Effector memory CD4-positive, alpha-beta T cell (primary cell): ENCODE results near the gene PLXDC2.
"Not testable (repeated sequence)": the region's sequence is repeated elsewhere in the genome, so short reads cannot be mapped to it uniquely, and the experiment has no call there.

Experiments
- DNase-seq, 3 donors: peaks; one replicate each; pipeline ENCODE4 v3.0.0-alpha.2; 2020
- H3K27ac ChIP-seq: 2 replicates; pipeline ENCODE4 v1.7.0; 2013; ENCODE audit warnings: mild to moderate bottlenecking, low read length, moderate library complexity; ENCODE audit not compliant: insufficient read depth, poor library complexity, severe bottlenecking
- H3K27me3 ChIP-seq: replicated peaks from 2 replicates; pipeline ENCODE4 v1.7.0; 2013; ENCODE audit warnings: mild to moderate bottlenecking, low read length; ENCODE audit not compliant: insufficient read depth, control insufficient read depth, poor library complexity, severe bottlenecking
- H3K36me3 ChIP-seq: 2 replicates; pipeline ENCODE4 v1.7.0; 2013; ENCODE audit warnings: mild to moderate bottlenecking, low read length, moderate library complexity; ENCODE audit not compliant: control insufficient read depth, insufficient read depth
- H3K4me1 ChIP-seq: 2 replicates; pipeline ENCODE4 v1.7.0; 2013; ENCODE audit warnings: low read length, mild to moderate bottlenecking; ENCODE audit not compliant: control insufficient read depth, insufficient read depth, poor library complexity, severe bottlenecking
- H3K4me3 ChIP-seq: 2 replicates; pipeline ENCODE4 v1.7.0; 2013; ENCODE audit warnings: low read length, low read depth, mild to moderate bottlenecking; ENCODE audit not compliant: insufficient read depth, poor library complexity, severe bottlenecking
- H3K9me3 ChIP-seq: 2 replicates; pipeline ENCODE4 v1.7.0; 2013; ENCODE audit warnings: mild to moderate bottlenecking, low read length, moderate library complexity; ENCODE audit not compliant: control insufficient read depth

PLXDC2 gene

GRCh38 chr10:20185116-20185515 is 368.9 kb downstream of the PLXDC2 start:
- Histone ChIP-seq H3K9me3 (no peaks in the 10 kb centered on the region), H3K27me3 (no peaks in the 10 kb centered on the region), H3K4me3 (no peak overlapping the region), H3K27ac (no peak overlapping the region), H3K4me1 (no peaks in the 10 kb centered on the region), H3K36me3 (no peaks in the 10 kb centered on the region)
- no peak for DNase-seq

GRCh38 chr10:20191392-20191791 is 375.2 kb downstream of the PLXDC2 start:
- H3K4me3 ChIP-seq, DNase-seq, H3K4me1 ChIP-seq, H3K36me3 ChIP-seq, H3K27me3 ChIP-seq, H3K27ac ChIP-seq, H3K9me3 ChIP-seq: not testable (repeated sequence)

- H3K36me3 ChIP-seq, result no peaks in the 10 kb centered on the region
- DNase-seq, result no peak
- no peaks in the 10 kb centered on the region for H3K4me1 ChIP-seq
Measured at GRCh38 chr10:20195076-20195475, 378.8 kb downstream of the PLXDC2 start.

GRCh38 chr10:20200758-20201157 is 384.5 kb downstream of the PLXDC2 start:
- Histone ChIP-seq H3K27me3 (no peaks in the 10 kb centered on the region), H3K27ac (no peak overlapping the region), H3K9me3 (no peaks in the 10 kb centered on the region), H3K36me3 (no peaks in the 10 kb centered on the region), H3K4me3 (no peak overlapping the region), H3K4me1 (no peaks in the 10 kb centered on the region)
- no peak for DNase-seq

More at GRCh38 chr10:20195076-20195475, 378.8 kb downstream of the PLXDC2 start:
- Histone ChIP-seq H3K27me3 (no peaks in the 10 kb centered on the region), H3K9me3 (no peaks in the 10 kb centered on the region), H3K27ac (no peak overlapping the region), H3K4me3 (no peak overlapping the region)

GRCh38 chr10:20202337-20202736 is 386.1 kb downstream of the PLXDC2 start:
- H3K36me3 ChIP-seq, result no peaks in the 10 kb centered on the region
- no peaks in the 10 kb centered on the region for H3K9me3 ChIP-seq
- DNase-seq, result no peak
- no peaks in the 10 kb centered on the region for H3K27me3 ChIP-seq
- no peak overlapping the region for H3K4me3 ChIP-seq
- H3K4me1 ChIP-seq, result no peaks in the 10 kb centered on the region
- H3K27ac ChIP-seq, result no peak overlapping the region

- no peak for DNase-seq
- H3K4me3 ChIP-seq, result no peak overlapping the region
Measured at GRCh38 chr10:20207653-20208052, 391.4 kb downstream of the PLXDC2 start.

GRCh38 chr10:20209098-20209497 is 392.9 kb downstream of the PLXDC2 start:
- not testable (repeated sequence) for H3K27me3 ChIP-seq, H3K4me3 ChIP-seq, H3K9me3 ChIP-seq, H3K4me1 ChIP-seq, H3K27ac ChIP-seq, DNase-seq, H3K36me3 ChIP-seq

More at GRCh38 chr10:20207653-20208052, 391.4 kb downstream of the PLXDC2 start:
- Histone ChIP-seq H3K36me3 (no peaks in the 10 kb centered on the region), H3K9me3 (no peaks in the 10 kb centered on the region), H3K27me3 (no peaks in the 10 kb centered on the region), H3K4me1 (no peaks in the 10 kb centered on the region), H3K27ac (no peak overlapping the region)

- Histone ChIP-seq H3K4me3 (no peak overlapping the region), H3K9me3 (no peaks in the 10 kb centered on the region), H3K4me1 (no peaks in the 10 kb centered on the region), H3K27ac (no peak overlapping the region), H3K36me3 (no peaks in the 10 kb centered on the region), H3K27me3 (no peaks in the 10 kb centered on the region)
- DNase-seq, result no peak
Measured at GRCh38 chr10:20215547-20216152, 399.4 kb downstream of the PLXDC2 start.

- no peak overlapping the region for H3K4me3 ChIP-seq
- H3K9me3 ChIP-seq, result no peaks in the 10 kb centered on the region
- no peak overlapping the region for H3K27ac ChIP-seq
- H3K27me3 ChIP-seq, result no peaks in the 10 kb centered on the region
- DNase-seq, result no peak
- H3K4me1 ChIP-seq, result no peaks in the 10 kb centered on the region
- no peaks in the 10 kb centered on the region for H3K36me3 ChIP-seq
Measured at GRCh38 chr10:20221356-20221755, 405.1 kb downstream of the PLXDC2 start.

GRCh38 chr10:20228729-20229128 is 412.5 kb downstream of the PLXDC2 start:
- Histone ChIP-seq H3K36me3 (no peaks in the 10 kb centered on the region), H3K27me3 (no peaks in the 10 kb centered on the region), H3K4me1 (no peaks in the 10 kb centered on the region), H3K9me3 (no peaks in the 10 kb centered on the region), H3K27ac (no peak overlapping the region), H3K4me3 (no peak overlapping the region)
- no peak for DNase-seq
